Adipose tissue (tissue), 3 donors: ENCODE results near the gene RIC8A. TPM values are rescaled to one million over a fixed set of nuclear protein-coding genes. Genes with fewer than 3 reads are reported as not detected.
"Not testable (repeated sequence)": the region's sequence is repeated elsewhere in the genome, so short reads cannot be mapped to it uniquely, and the experiment has no call there.

Source experiments
- H3K27ac ChIP-seq: one replicate; pipeline ENCODE4 v1.5.1; 2013; ENCODE audit warnings: low read depth, low read length
- WGBS, 3 donors: extraction: QIAGEN DNeasy Blood & Tissue Kit; methylation state at CpG; one replicate each; pipeline ENCODE4 v1.1.7; 2013; 5-methylcytosine and 5-hydroxymethylcytosine counted together
- polyA plus RNA-seq, 3 donors: library from polyadenylated mRNA; stranded (reverse); fragments of 200-250 nt; gene quantifications; one replicate each; pipeline ENCODE4 v1.2.3, GENCODE V29; 2013
- donor health status: healthy with polysubstance abuse.
- donor health status: Bipolar disorder and iron deficiency.
- donor health status: healthy.

RIC8A gene
- polyA plus RNA-seq, 3 donors, result 37.9 to 55.3 (median 48.1) TPM

- WGBS, 3 donors, result 82 to 92% (median 87%) methylated on average over 7 of the region's 7 CpGs
- H3K27ac ChIP-seq, result no peak overlapping the region
Observed at GRCh38 chr11:214083-214482, 6.6 kb downstream of the RIC8A start.

- WGBS, 3 donors, result 65 to 80% (median 80%) methylated on average over 4 of the region's 4 CpGs
- no peak overlapping the region for H3K27ac ChIP-seq
Observed at GRCh38 chr11:215581-216037, 8.1 kb downstream of the RIC8A start.

GRCh38 chr11:216081-216974, 8.8 kb downstream of the RIC8A start:
- WGBS, 3 donors, result 83 to 89% (median 89%) methylated on average over 11 of the region's 11 CpGs

GRCh38 chr11:217704-218103, 10.2 kb downstream of the RIC8A start:
- 85 to 94% (median 94%) methylated on average over 3 of the region's 3 CpGs for WGBS, 3 donors
- H3K27ac ChIP-seq, result no peak overlapping the region

More at GRCh38 chr11:216081-216974, 8.8 kb downstream of the RIC8A start:
- H3K27ac ChIP-seq, result no peak overlapping the region

GRCh38 chr11:218815-219593, 11.5 kb downstream of the RIC8A start:
- WGBS, 3 donors, result 90 to 91% (median 90%) methylated on average over 29 of the region's 29 CpGs
- H3K27ac ChIP-seq, result no peak overlapping the region

GRCh38 chr11:220641-221215, 13.2 kb downstream of the RIC8A start:
- WGBS, 3 donors, result 88 to 93% (median 89%) methylated on average over 2 to 3 of the region's 3 CpGs
- H3K27ac ChIP-seq, result not testable (repeated sequence)

GRCh38 chr11:221539-221938, 14.0 kb downstream of the RIC8A start:
- H3K27ac ChIP-seq, result no peak overlapping the region
- 82 to 92% (median 90%) methylated on average over 7 of the region's 7 CpGs for WGBS, 3 donors

GRCh38 chr11:221998-222789, 14.7 kb downstream of the RIC8A start:
- 93 to 95% (median 93%) methylated on average over 14 of the region's 14 CpGs for WGBS, 3 donors
- H3K27ac ChIP-seq, result no peak overlapping the region

- no peak overlapping the region for H3K27ac ChIP-seq
- WGBS, 3 donors, result 84 to 92% (median 86%) methylated on average over 16 of the region's 16 CpGs
Observed at GRCh38 chr11:223026-223789, 15.7 kb downstream of the RIC8A start.

- WGBS, 3 donors, result 86 to 99% (median 94%) methylated on average over 7 to 9 of the region's 9 CpGs
- no peak overlapping the region for H3K27ac ChIP-seq
Observed at GRCh38 chr11:223884-224283, 16.4 kb downstream of the RIC8A start.

- WGBS, 3 donors, result 66 to 87% (median 79%) methylated on average over 7 of the region's 7 CpGs
- no peak overlapping the region for H3K27ac ChIP-seq
Observed at GRCh38 chr11:224424-224823, 16.9 kb downstream of the RIC8A start.

GRCh38 chr11:225734-226453, 18.4 kb downstream of the RIC8A start:
- H3K27ac ChIP-seq, result no peak overlapping the region
- WGBS, 3 donors, result 91 to 92% (median 91%) methylated on average over 10 of the region's 10 CpGs

GRCh38 chr11:227824-228379, 20.4 kb downstream of the RIC8A start:
- H3K27ac ChIP-seq, result no peak overlapping the region
- 87 to 89% (median 88%) methylated on average over 6 of the region's 6 CpGs for WGBS, 3 donors

- WGBS, 3 donors, result 93 to 96% (median 94%) methylated on average over 10 of the region's 10 CpGs
- H3K27ac ChIP-seq, result no peak overlapping the region
Observed at GRCh38 chr11:230431-230830, 22.9 kb downstream of the RIC8A start.

GRCh38 chr11:232783-233565, 25.5 kb downstream of the RIC8A start:
- WGBS, 3 donors, result 88 to 94% (median 94%) methylated on average over 20 of the region's 20 CpGs
- no peak overlapping the region for H3K27ac ChIP-seq

GRCh38 chr11:235180-235579, 27.7 kb downstream of the RIC8A start:
- WGBS, 3 donors, result 66 to 89% (median 88%) methylated on average over 8 of the region's 8 CpGs
- H3K27ac ChIP-seq, result no peak overlapping the region
